NT2/D1 (cell line): ENCODE data around the gene SSUH2.
"Not testable (repeated sequence)": the region's sequence is repeated elsewhere in the genome, so short reads cannot be mapped to it uniquely, and the experiment has no call there.

Experiments
- DNase-seq: peaks from one replicate; pipeline ENCODE4 v3.0.0-alpha.2; 2011; ENCODE audit warnings: low read depth, low spot score
- H3K27me3 ChIP-seq: 2 replicates; pipeline ENCODE4 v1.6.0; 2011; ENCODE audit warnings: mild to moderate bottlenecking; ENCODE audit not compliant: insufficient read length, insufficient read depth
- H3K36me3 ChIP-seq: 2 replicates; pipeline ENCODE4 v1.6.1; 2011; ENCODE audit warnings: mild to moderate bottlenecking, low read length, mixed read lengths; ENCODE audit not compliant: insufficient read depth, insufficient read length
- H3K4me1 ChIP-seq: 2 replicates; pipeline ENCODE4 v1.5.1; 2011; ENCODE audit not compliant: insufficient read depth, insufficient read length
- H3K4me3 ChIP-seq: 2 replicates; pipeline ENCODE4 v1.5.1; 2011; ENCODE audit warnings: low read depth; ENCODE audit not compliant: insufficient read length
- H3K9ac ChIP-seq: 2 replicates; pipeline ENCODE4 v1.6.0; 2011; ENCODE audit warnings: low read depth; ENCODE audit not compliant: insufficient read length
- H3K9me3 ChIP-seq: 2 replicates; pipeline ENCODE4 v1.5.1; 2011; ENCODE audit warnings: mild to moderate bottlenecking, low read length; ENCODE audit not compliant: insufficient read depth
- SUZ12 ChIP-seq: IDR thresholded peaks from 2 replicates; pipeline ENCODE4 v1.6.1; 2011; ENCODE audit not compliant: insufficient read length, insufficient read depth; ENCODE audit errors: extremely low read depth
- YY1 ChIP-seq: IDR thresholded peaks from 2 replicates; pipeline ENCODE4 v1.6.1; 2011; ENCODE audit not compliant: insufficient read length, insufficient read depth
- ZNF274 ChIP-seq: IDR thresholded peaks from 2 replicates; pipeline ENCODE4 v1.6.1; 2011; ENCODE audit warnings: mild to moderate bottlenecking, low read depth, low read length

The SSUH2 gene

DNA sequence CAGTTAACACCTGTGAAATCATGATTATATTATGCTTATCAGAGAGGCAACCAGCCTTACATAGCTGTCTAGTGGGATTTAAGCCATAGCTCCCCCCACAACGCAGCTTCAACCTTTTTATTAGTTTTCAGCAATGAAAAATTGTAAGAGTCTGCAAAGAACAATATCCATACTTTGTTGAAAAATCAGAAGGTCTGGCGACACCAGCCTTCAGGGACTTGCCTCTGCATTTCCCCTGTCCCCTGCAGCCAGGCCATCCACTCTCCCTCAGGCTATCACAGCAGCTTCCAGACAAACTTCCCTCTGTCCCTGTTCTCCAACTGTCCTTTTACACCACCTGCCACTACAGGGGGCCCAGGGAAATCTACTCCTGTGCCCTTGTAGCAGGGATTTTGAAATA, 59.9 kb downstream of the SSUH2 start:
- no peaks in the 10 kb centered on the region for H3K4me1 ChIP-seq
- TF ChIP-seq ZNF274 (no peak), YY1 (no peak), SUZ12 (no peak)
- no peaks in the 10 kb centered on the region for H3K27me3 ChIP-seq
- H3K9me3 ChIP-seq, result no peaks in the 10 kb centered on the region
- DNase-seq, result no peak
- no peak overlapping the region for H3K9ac ChIP-seq
- no peak overlapping the region for H3K4me3 ChIP-seq
- H3K36me3 ChIP-seq, result no peaks in the 10 kb centered on the region

GRCh38 chr3:8581806-8582445, 62.7 kb downstream of the SSUH2 start:
- H3K9ac ChIP-seq, result no peak overlapping the region
- no peaks in the 10 kb centered on the region for H3K9me3 ChIP-seq
- DNase-seq, result no peak
- no peaks in the 10 kb centered on the region for H3K36me3 ChIP-seq
- H3K4me3 ChIP-seq, result no peak overlapping the region
- no peaks in the 10 kb centered on the region for H3K4me1 ChIP-seq
- TF ChIP-seq SUZ12, result no peak
- TF ChIP-seq ZNF274, result no peak
- no peak for TF ChIP-seq YY1
- H3K27me3 ChIP-seq, result no peaks in the 10 kb centered on the region

DNA sequence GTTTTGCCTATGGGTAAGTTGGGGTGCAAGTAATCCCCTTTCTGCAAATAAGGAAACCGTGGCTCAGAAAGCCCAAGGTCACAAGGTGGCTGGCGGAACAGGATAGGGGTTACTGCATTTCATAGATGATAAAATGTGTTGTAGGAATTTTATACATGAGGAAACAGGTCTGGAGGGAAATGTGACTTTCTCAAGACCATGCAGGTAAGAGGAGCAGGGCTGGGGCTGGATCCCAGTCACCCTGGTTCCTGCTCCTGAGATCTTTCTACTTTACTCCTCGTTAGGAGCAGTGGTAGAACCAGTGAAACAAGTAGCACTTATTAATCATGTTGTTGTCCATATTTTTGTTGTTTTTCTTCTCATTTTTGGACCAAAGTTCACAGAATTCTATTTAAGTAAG, 63.2 kb downstream of the SSUH2 start:
- H3K4me1 ChIP-seq, result no peaks in the 10 kb centered on the region
- no peak for DNase-seq
- no peaks in the 10 kb centered on the region for H3K9me3 ChIP-seq
- H3K4me3 ChIP-seq, result no peak overlapping the region
- no peak overlapping the region for H3K9ac ChIP-seq
- H3K36me3 ChIP-seq, result no peaks in the 10 kb centered on the region
- TF ChIP-seq SUZ12 (no peak), YY1 (no peak)
- no peaks in the 10 kb centered on the region for H3K27me3 ChIP-seq

- H3K27me3 ChIP-seq, H3K9me3 ChIP-seq, DNase-seq, H3K36me3 ChIP-seq, H3K9ac ChIP-seq, H3K4me1 ChIP-seq, H3K4me3 ChIP-seq: not testable (repeated sequence)
Observed at GRCh38 chr3:8580434-8580833, 64.2 kb downstream of the SSUH2 start.

- Histone ChIP-seq H3K9me3 (no peaks in the 10 kb centered on the region), H3K4me1 (no peaks in the 10 kb centered on the region), H3K36me3 (no peaks in the 10 kb centered on the region), H3K9ac (no peak overlapping the region), H3K4me3 (no peak overlapping the region), H3K27me3 (no peaks in the 10 kb centered on the region)
- TF ChIP-seq SUZ12 (no peak), YY1 (no peak), ZNF274 (no peak)
- DNase-seq, result no peak
Observed at GRCh38 chr3:8579943-8580342, 64.7 kb downstream of the SSUH2 start.

GRCh38 chr3:8579096-8579495, 65.5 kb downstream of the SSUH2 start:
- H3K9ac ChIP-seq, result no peak overlapping the region
- no peaks in the 10 kb centered on the region for H3K36me3 ChIP-seq
- DNase-seq, result no peak
- TF ChIP-seq SUZ12, result no peak
- TF ChIP-seq YY1, result no peak
- TF ChIP-seq ZNF274, result no peak
- H3K9me3 ChIP-seq, result no peaks in the 10 kb centered on the region
- no peak overlapping the region for H3K4me3 ChIP-seq
- no peaks in the 10 kb centered on the region for H3K4me1 ChIP-seq
- H3K27me3 ChIP-seq, result no peaks in the 10 kb centered on the region

GRCh38 chr3:8578282-8578681, 66.3 kb downstream of the SSUH2 start:
- no peaks in the 10 kb centered on the region for H3K4me1 ChIP-seq
- peaks cover under 1% of the 10 kb centered on the region for H3K36me3 ChIP-seq
- H3K9ac ChIP-seq, result no peak overlapping the region
- H3K27me3 ChIP-seq, result no peaks in the 10 kb centered on the region
- H3K4me3 ChIP-seq, result no peak overlapping the region
- H3K9me3 ChIP-seq, result no peaks in the 10 kb centered on the region
- DNase-seq, result no peak
- TF ChIP-seq SUZ12 (no peak), ZNF274 (no peak), YY1 (no peak)
